Measurements from ENCODE around the gene FLNB. TPM values are rescaled to one million over a fixed set of nuclear protein-coding genes. Genes with fewer than 3 reads are reported as not detected.

The FLNB gene
- total and polyA plus RNA-seq, 9 of the 15 experiments (the other 6 are each of a cell fraction or from before 2014, with no cell fraction given): 9.4 to 48.1 (median 25.6) TPM

GRCh38 chr3:58059349-58060321 is 51.4 kb downstream of the FLNB start (continued):
- TF ChIP-seq ZBTB5 (IDR thresholded peaks at IDR 0.05): no peak
- peak; percentile 80 for TF ChIP-seq CTBP1 (IDR thresholded peaks at IDR 0.05; ENCODE audit: borderline replicate concordance)
- TF ChIP-seq PATZ1 (CRISPR knock-in tag; IDR thresholded peaks at IDR 0.05; ENCODE audit: borderline replicate concordance): no peak
- peak; percentile 44 to 77; a peak in 3 of 4 replicates for TF ChIP-seq TEAD1 (CRISPR knock-in tag; IDR thresholded peaks at IDR 0.05)
- TF ChIP-seq ZNF76 (CRISPR knock-in tag; IDR thresholded peaks at IDR 0.05; ENCODE audit: borderline replicate concordance): no peak
- TF ChIP-seq, protein P1, sequence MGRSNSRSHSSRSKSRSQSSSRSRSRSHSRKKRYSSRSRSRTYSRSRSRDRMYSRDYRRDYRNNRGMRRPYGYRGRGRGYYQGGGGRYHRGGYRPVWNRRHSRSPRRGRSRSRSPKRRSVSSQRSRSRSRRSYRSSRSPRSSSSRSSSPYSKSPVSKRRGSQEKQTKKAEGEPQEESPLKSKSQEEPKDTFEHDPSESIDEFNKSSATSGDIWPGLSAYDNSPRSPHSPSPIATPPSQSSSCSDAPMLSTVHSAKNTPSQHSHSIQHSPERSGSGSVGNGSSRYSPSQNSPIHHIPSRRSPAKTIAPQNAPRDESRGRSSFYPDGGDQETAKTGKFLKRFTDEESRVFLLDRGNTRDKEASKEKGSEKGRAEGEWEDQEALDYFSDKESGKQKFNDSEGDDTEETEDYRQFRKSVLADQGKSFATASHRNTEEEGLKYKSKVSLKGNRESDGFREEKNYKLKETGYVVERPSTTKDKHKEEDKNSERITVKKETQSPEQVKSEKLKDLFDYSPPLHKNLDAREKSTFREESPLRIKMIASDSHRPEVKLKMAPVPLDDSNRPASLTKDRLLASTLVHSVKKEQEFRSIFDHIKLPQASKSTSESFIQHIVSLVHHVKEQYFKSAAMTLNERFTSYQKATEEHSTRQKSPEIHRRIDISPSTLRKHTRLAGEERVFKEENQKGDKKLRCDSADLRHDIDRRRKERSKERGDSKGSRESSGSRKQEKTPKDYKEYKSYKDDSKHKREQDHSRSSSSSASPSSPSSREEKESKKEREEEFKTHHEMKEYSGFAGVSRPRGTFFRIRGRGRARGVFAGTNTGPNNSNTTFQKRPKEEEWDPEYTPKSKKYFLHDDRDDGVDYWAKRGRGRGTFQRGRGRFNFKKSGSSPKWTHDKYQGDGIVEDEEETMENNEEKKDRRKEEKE (IDR thresholded peaks at IDR 0.05; ENCODE audit: borderline replicate concordance in 1 of 2, control insufficient read depth in 1 of 2, low read depth in 2 of 2, low read length in 1 of 2): no peak
- TF ChIP-seq MED1 (CRISPR knock-in tag; IDR thresholded peaks at IDR 0.05; ENCODE audit: borderline replicate concordance): no peak
- peak; percentile 61; the same call in 1 of the 2 replicates for TF ChIP-seq SMARCE1 (IDR thresholded peaks at IDR 0.05)
- TF ChIP-seq TCF3 (CRISPR knock-in tag; IDR thresholded peaks at IDR 0.05): peak; percentile 73
- TF ChIP-seq, protein P2, sequence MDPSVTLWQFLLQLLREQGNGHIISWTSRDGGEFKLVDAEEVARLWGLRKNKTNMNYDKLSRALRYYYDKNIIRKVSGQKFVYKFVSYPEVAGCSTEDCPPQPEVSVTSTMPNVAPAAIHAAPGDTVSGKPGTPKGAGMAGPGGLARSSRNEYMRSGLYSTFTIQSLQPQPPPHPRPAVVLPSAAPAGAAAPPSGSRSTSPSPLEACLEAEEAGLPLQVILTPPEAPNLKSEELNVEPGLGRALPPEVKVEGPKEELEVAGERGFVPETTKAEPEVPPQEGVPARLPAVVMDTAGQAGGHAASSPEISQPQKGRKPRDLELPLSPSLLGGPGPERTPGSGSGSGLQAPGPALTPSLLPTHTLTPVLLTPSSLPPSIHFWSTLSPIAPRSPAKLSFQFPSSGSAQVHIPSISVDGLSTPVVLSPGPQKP (CRISPR knock-in tag; IDR thresholded peaks at IDR 0.05): no peak
- no peak for TF ChIP-seq ZNF75A (CRISPR knock-in tag; IDR thresholded peaks at IDR 0.05)
- TF ChIP-seq NCOR1 (IDR thresholded peaks at IDR 0.05): 0 out of 2 replicates have a peak, but pooled peaks have one; percentile 36
- TF ChIP-seq CC2D1A (IDR thresholded peaks at IDR 0.05): no peak
- no peak for TF ChIP-seq ARID3B (CRISPR knock-in tag; IDR thresholded peaks at IDR 0.05; ENCODE audit: borderline replicate concordance)

Data from K562 (cell line).